Renal pelvis (tissue), 12 donors: ENCODE data around the gene FKBP15. TPM values are rescaled to one million over a fixed set of nuclear protein-coding genes. Genes with fewer than 3 reads are reported as not detected.
"Not testable (repeated sequence)": the region's sequence is repeated elsewhere in the genome, so short reads cannot be mapped to it uniquely, and the experiment has no call there.

ENCODE experiments used
- DNase-seq: peaks from one replicate; pipeline ENCODE4 v3.0.0-alpha.2; 2013
- long read RNA-seq, 16 experiments: transcript quantifications; one replicate each; lab custom pipeline, GENCODE V29; 2026
- polyA plus RNA-seq, 3 donors: library from polyadenylated mRNA; unstranded; fragments of 120-200 nt; gene quantifications; one replicate each; pipeline ENCODE4 v1.2.1, GENCODE V29; 2013; ENCODE audit not compliant: insufficient read length in 3 of 3

The FKBP15 gene
- 10 to 100 TPM; 31.4 to 33.1 (median 32.8) TPM for polyA plus RNA-seq
- long read RNA-seq, donor 1, partial matches to known transcripts = 35 of 43 reads
- long read RNA-seq, donor 1, other reads (novel, unspliced or antisense) = 8 of 43 reads
- long read RNA-seq, donor 2, partial matches to known transcripts = 0 of 1 reads
- long read RNA-seq, donor 2, other reads (novel, unspliced or antisense) = 0 of 1 reads
- long read RNA-seq, donor 3, partial matches to known transcripts = 5 of 5 reads
- long read RNA-seq, donor 3, other reads (novel, unspliced or antisense) = 0 of 5 reads
- long read RNA-seq, donor 4 = 0 reads
- long read RNA-seq, donor 5 = 0 reads
- long read RNA-seq, donor 6, partial matches to known transcripts = 0 of 2 reads
- long read RNA-seq, donor 6, other reads (novel, unspliced or antisense) = 0 of 2 reads
- long read RNA-seq, donor 7, partial matches to known transcripts = 12 of 12 reads
- long read RNA-seq, donor 7, other reads (novel, unspliced or antisense) = 0 of 12 reads
- long read RNA-seq, donor 8 = 0 reads
- long read RNA-seq, donor 9, full-length matches to known transcripts = 3 of 9 reads
- long read RNA-seq, donor 9, partial matches to known transcripts = 6 of 9 reads
- long read RNA-seq, donor 9, other reads (novel, unspliced or antisense) = 0 of 9 reads
- long read RNA-seq, donor 10, full-length matches to known transcripts = 1 of 1 reads
- long read RNA-seq, donor 10, partial matches to known transcripts = 0 of 1 reads
- long read RNA-seq, donor 10, other reads (novel, unspliced or antisense) = 0 of 1 reads
- long read RNA-seq, donor 11, partial matches to known transcripts = 0 of 1 reads
- long read RNA-seq, donor 11, other reads (novel, unspliced or antisense) = 0 of 1 reads
- long read RNA-seq, donor 12 = 0 reads
- long read RNA-seq, donor 13, partial matches to known transcripts = 15 of 18 reads
- long read RNA-seq, donor 13, other reads (novel, unspliced or antisense) = 0 of 18 reads
- long read RNA-seq, donor 14 = 0 reads
- long read RNA-seq, donor 15, full-length matches to known transcripts = 1 of 1 reads
- long read RNA-seq, donor 15, partial matches to known transcripts = 0 of 1 reads
- long read RNA-seq, donor 15, other reads (novel, unspliced or antisense) = 0 of 1 reads
- long read RNA-seq, donor 16, partial matches to known transcripts = 5 of 7 reads
- long read RNA-seq, donor 16, other reads (novel, unspliced or antisense) = 0 of 7 reads

- peak; percentile 99 for DNase-seq
These were observed at the start of gene FKBP15, which contains the start of gene SLC31A1 for GRCh38 chr9:113221003-113221799. TSS of gene FKBP15 (minus strand) at chr9:113221277. CDS start at chr9:113221243, 34 bp downstream. TSS of gene SLC31A1 (plus strand) at chr9:113221544. CDS start at chr9:113256149, 34,605 bp downstream.

- DNase-seq = no peak
These were observed 48.8 kb upstream of the FKBP15 start for GRCh38 chr9:113269871-113270270.

GRCh38 chr9:113269355-113269754 is 48.3 kb upstream of the FKBP15 start:
- no peak for DNase-seq

GRCh38 chr9:113267911-113268566 is 47.0 kb upstream of the FKBP15 start:
- no peak for DNase-seq

- no peak for DNase-seq
These were observed 45.1 kb upstream of the FKBP15 start for GRCh38 chr9:113266174-113266573.

- no peak for DNase-seq
These were observed 41.0 kb upstream of the FKBP15 start for GRCh38 chr9:113261917-113262671.

- no peak for DNase-seq
These were observed 37.2 kb upstream of the FKBP15 start for GRCh38 chr9:113258282-113258681.

- DNase-seq = no peak
These were observed 36.8 kb upstream of the FKBP15 start for GRCh38 chr9:113257863-113258262.

- no peak for DNase-seq
These were observed 34.4 kb upstream of the FKBP15 start for GRCh38 chr9:113255438-113255837.

- DNase-seq = no peak
These were observed 33.9 kb upstream of the FKBP15 start for GRCh38 chr9:113254991-113255390.

- DNase-seq = no peak
These were observed 29.7 kb upstream of the FKBP15 start for GRCh38 chr9:113250807-113251206.

GRCh38 chr9:113249661-113250060 is 28.6 kb upstream of the FKBP15 start:
- not testable (repeated sequence) for DNase-seq

GRCh38 chr9:113247640-113248039 is 26.6 kb upstream of the FKBP15 start:
- no peak for DNase-seq

GRCh38 chr9:113246928-113247327 is 25.9 kb upstream of the FKBP15 start:
- DNase-seq = no peak

- DNase-seq = no peak
These were observed 24.8 kb upstream of the FKBP15 start for GRCh38 chr9:113245894-113246293.

GRCh38 chr9:113244556-113244955 is 23.5 kb upstream of the FKBP15 start:
- no peak for DNase-seq

- DNase-seq = no peak
These were observed 20.1 kb upstream of the FKBP15 start for GRCh38 chr9:113241161-113241560.

- no peak for DNase-seq
These were observed 17.8 kb upstream of the FKBP15 start for GRCh38 chr9:113238859-113239232.

GRCh38 chr9:113238202-113238858 is 17.3 kb upstream of the FKBP15 start:
- no peak for DNase-seq
